ENCODE measurements around the gene HOXB6.

GRCh38 chr17:48596735-48597527, 7.9 kb downstream of the HOXB6 start:
- no peak for TF ChIP-seq CTCF (IDR thresholded peaks at IDR 0.05)
- no peak for TF ChIP-seq ZFX (IDR thresholded peaks at IDR 0.05; ENCODE audit: borderline replicate concordance)

All from 22Rv1 (cell line).